Esophagus muscularis mucosa (tissue), 4 donors: ENCODE measurements around the gene CXCL17. TPM values are rescaled to one million over a fixed set of nuclear protein-coding genes. Genes with fewer than 3 reads are reported as not detected.

Experiments
- DNase-seq: peaks from one replicate; pipeline ENCODE4 v3.0.0-alpha.2; 2017; ENCODE audit errors: extremely low spot score
- H3K27ac ChIP-seq, 4 donors: fragments of 200-600 bp; sonication (generic); replicated peaks in 1 of 4; 1 replicate in 3 of 4; 2 replicates in 1 of 4; pipeline ENCODE4 v1.5.1; 2016 to 2019; ENCODE audit warnings: mild to moderate bottlenecking in 1 of 4
- H3K27me3 ChIP-seq, 4 donors: fragments of 200-600 bp; sonication (generic); one replicate each; pipeline versions ENCODE4 v1.5.1 to v1.6.0; 2016 to 2019
- H3K36me3 ChIP-seq, 4 donors: fragments of 200-600 bp; sonication (generic); one replicate each; pipeline ENCODE4 v1.5.1; 2016 to 2019
- H3K4me1 ChIP-seq, 4 donors: fragments of 200-600 bp; sonication (generic); one replicate each; pipeline ENCODE4 v1.5.1; 2016 to 2019
- H3K4me3 ChIP-seq, 4 donors: fragments of 200-600 bp; sonication (generic); 1 replicate in 2 of 4; 2 replicates in 2 of 4; pipeline ENCODE4 v1.5.1; 2016 to 2019; ENCODE audit warnings: mild to moderate bottlenecking in 4 of 4, moderate library complexity in 1 of 4
- H3K9me3 ChIP-seq, 4 donors: fragments of 200-600 bp; sonication (generic); 1 replicate in 3 of 4; 2 replicates in 1 of 4; pipeline ENCODE4 v1.5.1; 2016 to 2019
- CTCF ChIP-seq, 3 experiments: fragments of 200-600 bp in 2 of 3; fragments of 450-650 bp in 1 of 3; sonication (generic) in 2 of 3; IDR thresholded peaks; one replicate each; pipeline ENCODE4 v1.5.1; 2017 to 2019; ENCODE audit warnings: antibody characterized with exemption in 3 of 3, mild to moderate bottlenecking in 2 of 3, moderate library complexity in 1 of 3
- EP300 ChIP-seq: sonication (generic); formaldehyde crosslinking; IDR thresholded peaks from one replicate; pipeline ENCODE4 v1.6.1; 2017; ENCODE audit warnings: antibody characterized with exemption
- POLR2A ChIP-seq: fragments of 450-650 bp; IDR thresholded peaks from one replicate; pipeline ENCODE4 v1.6.1; 2017; ENCODE audit warnings: antibody characterized with exemption, moderate library complexity, mild to moderate bottlenecking, low read depth
- POLR2AphosphoS5 ChIP-seq, 2 donors: sonication (generic); formaldehyde crosslinking; IDR thresholded peaks; one replicate each; pipeline ENCODE4 v1.6.1; 2017; ENCODE audit warnings: antibody characterized with exemption in 2 of 2
- WGBS: methylation state at CpG from one replicate; pipeline ENCODE4 v1.1.5; 2018; 5-methylcytosine and 5-hydroxymethylcytosine counted together
- intact Hi-C: fragments of 100-400 bp; cut with DNase I; formaldehyde crosslinking; loops from one replicate; pipeline ENCODE4 v1.15.1; 2023
- total RNA-seq, 4 donors: library from RNA; depleted of rRNA; stranded (reverse); fragments of >200 nt; gene quantifications; one replicate each; pipeline versions ENCODE4 v1.1.0 to v1.2.1, GENCODE V29; 2016

Gene CXCL17
- total RNA-seq, 4 donors from 2014 or later, result 1.2 TPM; not detected in 3

- H3K4me1 ChIP-seq, result peaks cover 7 to 17% (median 12%) of the 10 kb centered on the region in 4 donors
- no peaks in the 10 kb centered on the region for H3K27me3 ChIP-seq
- H3K36me3 ChIP-seq, result no peaks in the 10 kb centered on the region
- intact Hi-C loops, result no loop called here
- no peaks in the 10 kb centered on the region for H3K9me3 ChIP-seq
- DNase-seq, result no peak
- 87% methylated on average over 1 of the region's 1 CpG for WGBS
- H3K27ac ChIP-seq, result no peak overlapping the region
- H3K4me3 ChIP-seq, result no peak overlapping the region
- no peak for TF ChIP-seq CTCF (IDR thresholded peaks at IDR 0.05)
- no peak for TF ChIP-seq POLR2AphosphoS5 (IDR thresholded peaks at IDR 0.05)
- no peak for TF ChIP-seq POLR2A
- no peak for TF ChIP-seq EP300
Observed at GRCh38 chr19:42431486-42431885, 11.3 kb downstream of the CXCL17 start.

- H3K4me3 ChIP-seq, result no peak overlapping the region
- intact Hi-C loops, result no loop called here
- no peaks in the 10 kb centered on the region for H3K36me3 ChIP-seq
- no peaks in the 10 kb centered on the region for H3K9me3 ChIP-seq
- TF ChIP-seq POLR2AphosphoS5 (IDR thresholded peaks at IDR 0.05), result no peak
- 86% methylated on average over 3 of the region's 3 CpGs for WGBS
- no peak for DNase-seq
- peaks cover 13 to 26% (median 20%) of the 10 kb centered on the region in 4 donors for H3K4me1 ChIP-seq
- H3K27me3 ChIP-seq, result no peaks in the 10 kb centered on the region
- no peak overlapping the region for H3K27ac ChIP-seq
Observed at GRCh38 chr19:42428676-42429075, 14.1 kb downstream of the CXCL17 start.

- H3K9me3 ChIP-seq, result no peaks in the 10 kb centered on the region
- no peaks in the 10 kb centered on the region for H3K36me3 ChIP-seq
- intact Hi-C loops, result no loop called here
- no peak within 1 kb of the TSS for H3K4me3 ChIP-seq
- H3K27me3 ChIP-seq, result no peaks in the 10 kb centered on the region
- TF ChIP-seq POLR2AphosphoS5 (IDR thresholded peaks at IDR 0.05), result no peak
- TF ChIP-seq POLR2A, result no peak
- TF ChIP-seq CTCF (IDR thresholded peaks at IDR 0.05), result no peak
- no peak for TF ChIP-seq EP300
- DNase-seq, result no peak
- WGBS, result 63% methylated on average over 4 of the region's 4 CpGs
- H3K27ac ChIP-seq, result no peak within 1 kb of the TSS
- peaks cover 13 to 27% (median 22%) of the 10 kb centered on the region in 4 donors for H3K4me1 ChIP-seq
Observed at GRCh38 chr19:42427313-42427712, 15.4 kb downstream of the CXCL17 start, which contains the start of gene LIPE. Gene LIPE, minus strand, starts transcription at chr19:42427388. Its CDS starts 239 bp downstream, at chr19:42427149.

GRCh38 chr19:42426643-42427042, 16.1 kb downstream of the CXCL17 start:
- TF ChIP-seq CTCF (IDR thresholded peaks at IDR 0.05) (no peak), EP300 (no peak), POLR2AphosphoS5 (IDR thresholded peaks at IDR 0.05) (no peak)
- DNase-seq, result no peak
- no peaks in the 10 kb centered on the region for H3K27me3 ChIP-seq
- intact Hi-C loops, result no loop called here
- H3K4me1 ChIP-seq, result peaks cover 18 to 31% (median 28%) of the 10 kb centered on the region in 4 donors
- H3K27ac ChIP-seq, result no peak overlapping the region
- no peaks in the 10 kb centered on the region for H3K9me3 ChIP-seq
- 94% methylated on average over 3 of the region's 3 CpGs for WGBS
- no peaks in the 10 kb centered on the region for H3K36me3 ChIP-seq
- H3K4me3 ChIP-seq, result no peak overlapping the region

GRCh38 chr19:42424712-42425131, 18.0 kb downstream of the CXCL17 start:
- no peak for TF ChIP-seq CTCF (IDR thresholded peaks at IDR 0.05)
- TF ChIP-seq EP300, result no peak
- TF ChIP-seq POLR2AphosphoS5 (IDR thresholded peaks at IDR 0.05), result no peak
- TF ChIP-seq POLR2A, result no peak
- DNase-seq, result no peak
- no peak overlapping the region for H3K4me3 ChIP-seq
- H3K36me3 ChIP-seq, result no peaks in the 10 kb centered on the region
- H3K27ac ChIP-seq, result peak overlapping the region in 1 of 4 donors; percentile 81
- no peaks in the 10 kb centered on the region for H3K27me3 ChIP-seq
- H3K4me1 ChIP-seq, result peaks cover 34 to 45% (median 37%) of the 10 kb centered on the region in 4 donors
- H3K9me3 ChIP-seq, result no peaks in the 10 kb centered on the region
- 82% methylated on average over 2 of the region's 13 CpGs for WGBS
- intact Hi-C loops, result no loop called here
